HCT116 (cell line): ENCODE measurements around the gene PPM1H. TPM values are rescaled to one million over a fixed set of nuclear protein-coding genes. Genes with fewer than 3 reads are reported as not detected.

Experiments
- ATAC-seq: fragments of 200-7000 bp; cut with Tn5 transposase; 2 replicates; pipeline ENCODE4 v1.9.1; 2020; ENCODE audit warnings: mild to moderate bottlenecking, moderate library complexity
- BruUV-seq: library from RNA; stranded (reverse); fragments of 400-500 nt; replicated peaks from 2 replicates; lab custom pipeline; 2021; lab: Mats Ljungman, UMichigan
- CTCF ChIA-PET: fragments of 300-600 bp; sonication (Branson Sonifier 250); formaldehyde crosslinking; loops from one replicate; lab custom pipeline; 2021; ENCODE audit warnings: antibody characterized with exemption; lab: Charles Lee
- POLR2A ChIA-PET: fragments of 300-600, 350-600 bp; sonication (Branson Sonifier 250); formaldehyde crosslinking; loops from one replicate; lab custom pipeline; 2021; ENCODE audit warnings: antibody characterized with exemption; lab: Charles Lee
- RAD21 ChIA-PET, 2 experiments: fragments of 300-600 bp; sonication (Branson Sonifier 250); formaldehyde crosslinking; loops; one replicate each; lab custom pipeline; 2023; ENCODE audit warnings: low total read pairs in 2 of 2; ENCODE audit not compliant: uncharacterized antibody in 2 of 2, unreplicated experiment in 2 of 2, low non-redundant PET in 1 of 2; lab: Charles Lee
- DNase-seq: peaks from one replicate; pipeline ENCODE4 v3.0.0-alpha.2; 2010; ENCODE audit warnings: low read depth, low spot score
- H2AFZ ChIP-seq: fragments of 200-600 bp; shearing (Covaris generic), sonication (generic); 2 replicates; pipeline ENCODE4 v1.6.1; 2017; ENCODE audit warnings: low read depth, mixed run types, mixed read lengths, antibody characterized with exemption, low read length; ENCODE audit not compliant: poor library complexity, severe bottlenecking
- H3K27ac ChIP-seq: 2 replicates; pipeline ENCODE4 v1.5.1; 2012; ENCODE audit warnings: low read depth, low read length
- H3K27me3 ChIP-seq: fragments of 200-600 bp; sonication (generic); 2 replicates; pipeline ENCODE4 v1.6.1; 2016; ENCODE audit warnings: mixed run types, low read length, mixed read lengths; ENCODE audit not compliant: insufficient read depth
- H3K36me3 ChIP-seq, 2 experiments: fragments of 200-500 bp in 1 of 2; fragments of 200-600 bp in 1 of 2; sonication (Bioruptor generic) in 1 of 2; sonication (generic) in 1 of 2; 2 replicates each; pipeline versions ENCODE4 v1.5.1 to v1.6.1; 2014 to 2016; ENCODE audit warnings: low read length in 2 of 2, inconsistent platforms in 1 of 2, mixed read lengths in 1 of 2, mixed run types in 1 of 2; ENCODE audit not compliant: insufficient read depth in 2 of 2, control insufficient read depth in 1 of 2
- H3K4me1 ChIP-seq, 2 experiments: fragments of 200-600 bp in 1 of 2; sonication (generic) in 1 of 2; 2 replicates each; pipeline versions ENCODE4 v1.5.1 to v1.6.1; 2012 to 2017; ENCODE audit warnings: low read length in 2 of 2, inconsistent platforms in 1 of 2, mild to moderate bottlenecking in 1 of 2, mixed read lengths in 1 of 2, mixed run types in 1 of 2, moderate library complexity in 1 of 2; ENCODE audit not compliant: insufficient read depth in 2 of 2, control insufficient read depth in 1 of 2
- H3K4me2 ChIP-seq: fragments of 200-600 bp; sonication (generic); 2 replicates; pipeline ENCODE4 v1.6.1; 2017; ENCODE audit warnings: mixed run types, low read length, mixed read lengths
- H3K4me3 ChIP-seq, 2 experiments: fragments of 200-600 bp in 1 of 2; sonication (generic) in 1 of 2; replicated peaks in 1 of 2; 2 replicates each; pipeline ENCODE4 v1.5.1; 2011 to 2016; ENCODE audit warnings: low read length in 2 of 2, control low read depth in 1 of 2, low read depth in 1 of 2, mild to moderate bottlenecking in 1 of 2, mixed read lengths in 1 of 2, mixed run types in 1 of 2
- H3K79me2 ChIP-seq: fragments of 200-600 bp; sonication (generic); 2 replicates; pipeline ENCODE4 v1.6.1; 2017; ENCODE audit warnings: mild to moderate bottlenecking, mixed run types, low read length, moderate library complexity, mixed read lengths; ENCODE audit not compliant: insufficient read depth
- H3K9ac ChIP-seq: fragments of 200-600 bp; sonication (generic); 2 replicates; pipeline ENCODE4 v1.6.1; 2016; ENCODE audit warnings: low read length, mixed read lengths
- H3K9me2 ChIP-seq: fragments of 200-600 bp; sonication (generic), shearing (Covaris generic); 2 replicates; pipeline ENCODE4 v1.6.1; 2017; ENCODE audit warnings: mixed run types, mild to moderate bottlenecking, moderate library complexity; ENCODE audit not compliant: insufficient read depth
- H3K9me3 ChIP-seq, 2 experiments: fragments of 200-500 bp in 1 of 2; fragments of 200-600 bp in 1 of 2; sonication (Bioruptor generic) in 1 of 2; sonication (generic) in 1 of 2; 2 replicates each; pipeline ENCODE4 v1.6.1; 2014 to 2017; ENCODE audit warnings: low read length in 2 of 2, mixed read lengths in 2 of 2, inconsistent platforms in 1 of 2, low read depth in 1 of 2, mild to moderate bottlenecking in 1 of 2, mixed run types in 1 of 2, moderate library complexity in 1 of 2; ENCODE audit not compliant: control insufficient read depth in 1 of 2, insufficient read depth in 1 of 2
- H4K20me1 ChIP-seq: fragments of 200-600 bp; sonication (generic), shearing (Covaris generic); 2 replicates; pipeline ENCODE4 v1.6.1; 2017; ENCODE audit warnings: mixed run types, mild to moderate bottlenecking, moderate library complexity; ENCODE audit not compliant: insufficient read depth
- CBX3 ChIP-seq: IDR thresholded peaks from 2 replicates; pipeline ENCODE4 v1.6.1; 2012; ENCODE audit warnings: low read depth
- EGR1 ChIP-seq: IDR thresholded peaks from 2 replicates; pipeline ENCODE4 v1.6.1; 2012; ENCODE audit warnings: low read depth
- EZH2 ChIP-seq: fragments of 200-600 bp; sonication (generic); IDR thresholded peaks from 2 replicates; pipeline ENCODE4 v1.6.1; 2017; ENCODE audit warnings: antibody characterized with exemption, mixed run types
- EZH2phosphoT487 ChIP-seq: fragments of 200-600 bp; IDR thresholded peaks from 2 replicates; pipeline ENCODE4 v1.6.1; 2018; ENCODE audit warnings: antibody characterized with exemption, borderline replicate concordance
- FOSL1 ChIP-seq: IDR thresholded peaks from 2 replicates; pipeline ENCODE4 v1.6.1; 2012; ENCODE audit warnings: low read depth
- POLR2A ChIP-seq: IDR thresholded peaks from 2 replicates; pipeline ENCODE4 v1.7.0; 2011; ENCODE audit warnings: borderline replicate concordance; ENCODE audit not compliant: insufficient read depth, insufficient read length; ENCODE audit errors: extremely low read depth
- POLR2AphosphoS5 ChIP-seq: IDR thresholded peaks from 2 replicates; pipeline ENCODE4 v1.6.1; 2011; ENCODE audit warnings: mild to moderate bottlenecking, low read depth, low read length, moderate library complexity
- RAD21 ChIP-seq: IDR thresholded peaks from 2 replicates; pipeline ENCODE4 v1.6.1; 2012; ENCODE audit warnings: low read depth, mild to moderate bottlenecking
- SIN3A ChIP-seq: IDR thresholded peaks from 2 replicates; pipeline ENCODE4 v1.6.1; 2012; ENCODE audit warnings: low read depth
- SRF ChIP-seq: IDR thresholded peaks from 2 replicates; pipeline ENCODE4 v1.6.1; 2012; ENCODE audit warnings: low read depth
- ZFX ChIP-seq: fragments of 450-650 bp; IDR thresholded peaks from 2 replicates; pipeline ENCODE4 v1.6.1; 2017
- ZNF274 ChIP-seq: fragments of 200-500 bp; sonication (Bioruptor generic); IDR thresholded peaks from 2 replicates; pipeline ENCODE4 v1.6.1; 2014; ENCODE audit warnings: mild to moderate bottlenecking, low read depth, low read length, inconsistent platforms
- intact Hi-C: fragments of 100-400 bp; cut with micrococcal nuclease; formaldehyde crosslinking; loops from 2 replicates; pipeline ENCODE4 v1.10.0; 2022
- total RNA-seq: library from RNA; stranded (reverse); gene quantifications from one replicate; pipeline ENCODE4 v1.2.1, GENCODE V29; 2021; ENCODE audit not compliant: unreplicated experiment
- TF ChIP-seq, protein P1 (sequence below), 3 experiments: fragments of 200-600 bp in 1 of 3; sonication (generic) in 1 of 3; IDR thresholded peaks in 2 of 3; conservative IDR thresholded peaks in 1 of 3; 2 replicates each; pipeline ENCODE4 v1.5.1; 2012 to 2017; ENCODE audit warnings: low read depth in 2 of 3, low read length in 2 of 3, antibody characterized with exemption in 1 of 3, borderline replicate concordance in 1 of 3, control low read depth in 1 of 3, mild to moderate bottlenecking in 1 of 3, mixed read lengths in 1 of 3, mixed run types in 1 of 3, moderate library complexity in 1 of 3; ENCODE audit not compliant: insufficient read depth in 1 of 3
- TF ChIP-seq, protein P2 (sequence below): IDR thresholded peaks from 2 replicates; pipeline ENCODE4 v1.6.1; 2012
- TF ChIP-seq, protein P3 (sequence below): IDR thresholded peaks from 2 replicates; pipeline ENCODE4 v1.6.1; 2012; ENCODE audit warnings: low read depth

Gene PPM1H
- total RNA-seq, 1 experiment from 2014 or later: 8.0 TPM

DNA sequence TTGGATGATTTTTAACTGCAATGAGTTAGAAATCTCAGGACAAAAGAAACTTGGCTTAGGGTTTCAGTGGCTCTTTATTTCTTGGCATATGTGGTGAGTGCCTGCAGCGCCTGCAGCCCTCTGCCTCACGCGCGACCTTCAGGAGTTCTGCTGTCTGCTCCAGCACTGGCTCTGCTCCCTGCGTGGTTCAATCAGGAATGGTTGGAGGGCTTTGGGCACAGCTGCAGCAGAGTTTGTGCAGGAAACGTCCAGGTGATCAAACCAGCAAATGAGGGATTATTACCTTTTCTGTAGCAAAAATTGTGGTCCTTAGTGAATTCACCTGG lies 19.8 kb downstream of the PPM1H start:
- no peak for TF ChIP-seq SRF
- TF ChIP-seq, all 23 proteins: peak for 0
- H2AFZ ChIP-seq: no peak overlapping the region
- RAD21 ChIA-PET: no interaction called here
- H3K9me3 ChIP-seq: no peaks in the 10 kb centered on the region
- no peak overlapping the region for H3K4me2 ChIP-seq
- DNase-seq: no peak
- no peak for ATAC-seq
- POLR2A ChIA-PET: no interaction called here
- no peaks in the 10 kb centered on the region for H3K27me3 ChIP-seq
- no peaks in the 10 kb centered on the region for H3K36me3 ChIP-seq
- H3K9me2 ChIP-seq: no peaks in the 10 kb centered on the region
- no peak overlapping the region for H3K4me3 ChIP-seq
- H3K4me1 ChIP-seq: peaks cover 3 to 6% of the 10 kb centered on the region in 2 experiments; a peak in 2 of 4 replicates
- H3K27ac ChIP-seq: no peak overlapping the region
- H4K20me1 ChIP-seq: no peaks in the 10 kb centered on the region
- BruUV-seq: no TSS peak
- CTCF ChIA-PET: no interaction called here
- H3K9ac ChIP-seq: no peak overlapping the region
- no peaks in the 10 kb centered on the region for H3K79me2 ChIP-seq
- intact Hi-C loops: no loop called here

DNA sequence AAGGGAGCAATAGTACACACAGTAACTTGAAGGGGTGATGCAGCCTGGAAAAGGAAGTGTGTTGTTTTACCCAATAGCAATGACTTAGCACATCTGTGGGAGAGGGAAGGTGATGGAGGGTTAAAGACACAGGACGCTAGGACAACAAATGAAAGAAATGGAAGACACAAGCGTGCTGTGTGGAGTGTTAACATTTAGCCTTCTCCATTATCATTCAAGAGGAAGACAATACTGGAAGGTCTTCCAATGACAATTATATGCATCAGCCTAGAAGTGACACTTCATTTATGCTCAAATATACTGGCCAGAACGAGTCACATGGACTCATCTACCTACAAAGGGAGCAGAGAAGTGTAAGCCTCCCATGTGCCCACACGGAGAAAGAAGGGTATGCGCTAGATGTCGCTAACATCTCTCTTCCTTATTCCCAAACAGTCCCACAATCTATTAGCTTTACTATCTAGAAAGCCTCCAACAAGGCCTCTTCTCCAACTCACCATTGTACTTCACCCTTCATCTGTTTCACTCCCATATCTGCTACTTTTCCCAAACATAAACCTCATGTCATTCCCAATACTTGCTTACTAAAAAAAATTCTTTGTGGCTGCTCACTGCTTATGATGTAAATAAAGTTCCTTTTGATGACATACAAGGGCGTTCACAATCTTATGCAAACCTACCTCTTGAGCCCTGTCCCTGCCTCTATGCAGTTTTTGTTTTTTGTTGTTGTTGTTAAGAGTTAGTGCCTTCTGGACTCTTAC lies 20.3 kb downstream of the PPM1H start:
- ChIA-PET CTCF (no interaction called here), POLR2A (no interaction called here), RAD21 (no interaction called here)
- Histone ChIP-seq H3K27me3 (no peaks in the 10 kb centered on the region), H3K4me1 (peaks cover 2 to 6% of the 10 kb centered on the region in 2 experiments; a peak in 2 of 4 replicates), H3K4me2 (no peak overlapping the region), H3K79me2 (no peaks in the 10 kb centered on the region), H4K20me1 (no peaks in the 10 kb centered on the region), H3K9me3 (no peaks in the 10 kb centered on the region), H3K4me3 (no peak overlapping the region), H3K27ac (no peak overlapping the region), H3K36me3 (no peaks in the 10 kb centered on the region), H2AFZ (no peak overlapping the region), H3K9me2 (no peaks in the 10 kb centered on the region), H3K9ac (no peak overlapping the region)
- TF ChIP-seq POLR2A (no peak), ZNF274 (no peak), EZH2 (no peak), EZH2phosphoT487 (no peak), POLR2AphosphoS5 (no peak), CBX3 (no peak), ZFX (no peak), SIN3A (no peak), RAD21 (no peak), EGR1 (no peak), FOSL1 (no peak)
- TF ChIP-seq, protein P1, sequence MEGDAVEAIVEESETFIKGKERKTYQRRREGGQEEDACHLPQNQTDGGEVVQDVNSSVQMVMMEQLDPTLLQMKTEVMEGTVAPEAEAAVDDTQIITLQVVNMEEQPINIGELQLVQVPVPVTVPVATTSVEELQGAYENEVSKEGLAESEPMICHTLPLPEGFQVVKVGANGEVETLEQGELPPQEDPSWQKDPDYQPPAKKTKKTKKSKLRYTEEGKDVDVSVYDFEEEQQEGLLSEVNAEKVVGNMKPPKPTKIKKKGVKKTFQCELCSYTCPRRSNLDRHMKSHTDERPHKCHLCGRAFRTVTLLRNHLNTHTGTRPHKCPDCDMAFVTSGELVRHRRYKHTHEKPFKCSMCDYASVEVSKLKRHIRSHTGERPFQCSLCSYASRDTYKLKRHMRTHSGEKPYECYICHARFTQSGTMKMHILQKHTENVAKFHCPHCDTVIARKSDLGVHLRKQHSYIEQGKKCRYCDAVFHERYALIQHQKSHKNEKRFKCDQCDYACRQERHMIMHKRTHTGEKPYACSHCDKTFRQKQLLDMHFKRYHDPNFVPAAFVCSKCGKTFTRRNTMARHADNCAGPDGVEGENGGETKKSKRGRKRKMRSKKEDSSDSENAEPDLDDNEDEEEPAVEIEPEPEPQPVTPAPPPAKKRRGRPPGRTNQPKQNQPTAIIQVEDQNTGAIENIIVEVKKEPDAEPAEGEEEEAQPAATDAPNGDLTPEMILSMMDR (IDR thresholded peaks at IDR 0.05 in 2 of 3, conservative IDR thresholded peaks at IDR 0.05 in 1 of 3; ENCODE audit: borderline replicate concordance in 1 of 3, insufficient read depth in 1 of 3, low read depth in 2 of 3, low read length in 2 of 3): no peak
- TF ChIP-seq, protein P2, sequence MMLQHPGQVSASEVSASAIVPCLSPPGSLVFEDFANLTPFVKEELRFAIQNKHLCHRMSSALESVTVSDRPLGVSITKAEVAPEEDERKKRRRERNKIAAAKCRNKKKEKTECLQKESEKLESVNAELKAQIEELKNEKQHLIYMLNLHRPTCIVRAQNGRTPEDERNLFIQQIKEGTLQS: no peak
- TF ChIP-seq, protein P3, sequence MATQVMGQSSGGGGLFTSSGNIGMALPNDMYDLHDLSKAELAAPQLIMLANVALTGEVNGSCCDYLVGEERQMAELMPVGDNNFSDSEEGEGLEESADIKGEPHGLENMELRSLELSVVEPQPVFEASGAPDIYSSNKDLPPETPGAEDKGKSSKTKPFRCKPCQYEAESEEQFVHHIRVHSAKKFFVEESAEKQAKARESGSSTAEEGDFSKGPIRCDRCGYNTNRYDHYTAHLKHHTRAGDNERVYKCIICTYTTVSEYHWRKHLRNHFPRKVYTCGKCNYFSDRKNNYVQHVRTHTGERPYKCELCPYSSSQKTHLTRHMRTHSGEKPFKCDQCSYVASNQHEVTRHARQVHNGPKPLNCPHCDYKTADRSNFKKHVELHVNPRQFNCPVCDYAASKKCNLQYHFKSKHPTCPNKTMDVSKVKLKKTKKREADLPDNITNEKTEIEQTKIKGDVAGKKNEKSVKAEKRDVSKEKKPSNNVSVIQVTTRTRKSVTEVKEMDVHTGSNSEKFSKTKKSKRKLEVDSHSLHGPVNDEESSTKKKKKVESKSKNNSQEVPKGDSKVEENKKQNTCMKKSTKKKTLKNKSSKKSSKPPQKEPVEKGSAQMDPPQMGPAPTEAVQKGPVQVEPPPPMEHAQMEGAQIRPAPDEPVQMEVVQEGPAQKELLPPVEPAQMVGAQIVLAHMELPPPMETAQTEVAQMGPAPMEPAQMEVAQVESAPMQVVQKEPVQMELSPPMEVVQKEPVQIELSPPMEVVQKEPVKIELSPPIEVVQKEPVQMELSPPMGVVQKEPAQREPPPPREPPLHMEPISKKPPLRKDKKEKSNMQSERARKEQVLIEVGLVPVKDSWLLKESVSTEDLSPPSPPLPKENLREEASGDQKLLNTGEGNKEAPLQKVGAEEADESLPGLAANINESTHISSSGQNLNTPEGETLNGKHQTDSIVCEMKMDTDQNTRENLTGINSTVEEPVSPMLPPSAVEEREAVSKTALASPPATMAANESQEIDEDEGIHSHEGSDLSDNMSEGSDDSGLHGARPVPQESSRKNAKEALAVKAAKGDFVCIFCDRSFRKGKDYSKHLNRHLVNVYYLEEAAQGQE: no peak
- intact Hi-C loops: no loop called here
- BruUV-seq: no TSS peak
- DNase-seq: no peak
- no peak for ATAC-seq
